ENCODE data around the gene TFPT. TPM values are rescaled to one million over a fixed set of nuclear protein-coding genes. Genes with fewer than 3 reads are reported as not detected.

Gene TFPT
- total RNA-seq, 2 experiments from 2014 or later = 10.1 to 11.2 TPM

GRCh38 chr19:54128796-54129616 lies 13.5 kb upstream of the TFPT start:
- H3K27me3 Mint-ChIP-seq = no peaks in the 10 kb centered on the region
- peaks cover 66% of the 10 kb centered on the region for H3K36me3 ChIP-seq (ENCODE audit: insufficient read depth, low read length)
- H3K4me3 Mint-ChIP-seq = no peak overlapping the region
- H3K4me1 Mint-ChIP-seq (ENCODE audit: low read depth) = no peaks in the 10 kb centered on the region
- peaks cover 0 to 7% of the 10 kb centered on the region in 2 experiments for H3K9me3 ChIP-seq (ENCODE audit: control insufficient read depth in 1 of 2, insufficient read depth in 1 of 2, low read length in 2 of 2)
- H3K27ac ChIP-seq (ENCODE audit: low read depth in 1 of 2, low read length in 2 of 2) = no peak overlapping the region
- no peak for TF ChIP-seq CTCF (IDR thresholded peaks at IDR 0.05)
- DNase-seq = no peak
- intact Hi-C loops (cut with DNase I, micrococcal nuclease) = no loop called here
- no peak overlapping the region for H3K27ac Mint-ChIP-seq
- H3K27me3 ChIP-seq (ENCODE audit: control insufficient read depth in 1 of 2, insufficient read depth in 2 of 2, low read length in 2 of 2) = no peaks in the 10 kb centered on the region
- POLR2A ChIA-PET = no interaction called here
- CTCF ChIA-PET = no interaction called here
- peaks cover 46% of the 10 kb centered on the region for H3K36me3 Mint-ChIP-seq (ENCODE audit: low read depth)
- H3K9me3 Mint-ChIP-seq = no peaks in the 10 kb centered on the region
- ATAC-seq (ENCODE audit: poor library complexity) = no peak
- H3K4me3 ChIP-seq (ENCODE audit: low read length) = no peak overlapping the region
- peaks cover 4% of the 10 kb centered on the region for H3K4me1 ChIP-seq (ENCODE audit: insufficient read depth, low read length)

GRCh38 chr19:54128441-54128725 lies 12.9 kb upstream of the TFPT start:
- H3K4me3 ChIP-seq (ENCODE audit: low read length) = no peak overlapping the region
- ATAC-seq (ENCODE audit: poor library complexity) (no peak), DNase-seq (no peak)
- H3K36me3 Mint-ChIP-seq (ENCODE audit: low read depth) = peaks cover 48% of the 10 kb centered on the region
- H3K36me3 ChIP-seq (ENCODE audit: insufficient read depth, low read length) = peaks cover 73% of the 10 kb centered on the region
- H3K9me3 ChIP-seq (ENCODE audit: control insufficient read depth in 1 of 2, insufficient read depth in 1 of 2, low read length in 2 of 2) = peaks cover 0 to 2% of the 10 kb centered on the region in 2 experiments
- H3K9me3 Mint-ChIP-seq = no peaks in the 10 kb centered on the region
- POLR2A ChIA-PET = no interaction called here
- CTCF ChIA-PET = no interaction called here
- H3K27ac Mint-ChIP-seq = no peak overlapping the region
- H3K27me3 ChIP-seq (ENCODE audit: control insufficient read depth in 1 of 2, insufficient read depth in 2 of 2, low read length in 2 of 2) = no peaks in the 10 kb centered on the region
- H3K4me1 ChIP-seq (ENCODE audit: insufficient read depth, low read length) = peaks cover 1% of the 10 kb centered on the region
- no peak overlapping the region for H3K4me3 Mint-ChIP-seq
- no peak for TF ChIP-seq CTCF (IDR thresholded peaks at IDR 0.05)
- intact Hi-C loops (cut with DNase I, micrococcal nuclease) = no loop called here
- H3K27me3 Mint-ChIP-seq = no peaks in the 10 kb centered on the region
- H3K4me1 Mint-ChIP-seq (ENCODE audit: low read depth) = no peaks in the 10 kb centered on the region
- H3K27ac ChIP-seq (ENCODE audit: low read depth in 1 of 2, low read length in 2 of 2) = no peak overlapping the region

- no peak for DNase-seq
- no peak overlapping the region for H3K27ac Mint-ChIP-seq
Observed at GRCh38 chr19:54127688-54128440, 12.4 kb upstream of the TFPT start.

More at GRCh38 chr19:54127688-54128440, 12.4 kb upstream of the TFPT start:
- TF ChIP-seq CTCF (IDR thresholded peaks at IDR 0.05) = no peak
- ChIA-PET POLR2A (interaction anchor here (1.2 kb wide), 1 partner anchor 9 kb away, joined by 9 read pairs; the partner anchor contains the start of gene CNOT3), CTCF (no interaction called here)
- Mint-ChIP-seq H3K4me1 (ENCODE audit: low read depth) (no peaks in the 10 kb centered on the region), H3K9me3 (no peaks in the 10 kb centered on the region), H3K27me3 (no peaks in the 10 kb centered on the region), H3K4me3 (no peak overlapping the region), H3K36me3 (ENCODE audit: low read depth) (peaks cover 53% of the 10 kb centered on the region)
- Histone ChIP-seq H3K27me3 (ENCODE audit: control insufficient read depth in 1 of 2, insufficient read depth in 2 of 2, low read length in 2 of 2) (no peaks in the 10 kb centered on the region), H3K4me3 (ENCODE audit: low read length) (no peak overlapping the region), H3K27ac (ENCODE audit: low read depth in 1 of 2, low read length in 2 of 2) (no peak overlapping the region), H3K4me1 (ENCODE audit: insufficient read depth, low read length) (no peaks in the 10 kb centered on the region), H3K9me3 (ENCODE audit: control insufficient read depth in 1 of 2, insufficient read depth in 1 of 2, low read length in 2 of 2) (no peaks in the 10 kb centered on the region), H3K36me3 (ENCODE audit: insufficient read depth, low read length) (peaks cover 78% of the 10 kb centered on the region)
- no peak for ATAC-seq (ENCODE audit: poor library complexity)
- intact Hi-C loops (cut with DNase I, micrococcal nuclease) = no loop called here

All from CD4-positive, alpha-beta T cell (primary cell).